RKO (cell line): ENCODE results near the gene MAST4.

Experiments
- DNase-seq: peaks from one replicate; pipeline ENCODE4 v3.0.0-alpha.2; 2016; ENCODE audit warnings: low spot score

MAST4 gene

DNA sequence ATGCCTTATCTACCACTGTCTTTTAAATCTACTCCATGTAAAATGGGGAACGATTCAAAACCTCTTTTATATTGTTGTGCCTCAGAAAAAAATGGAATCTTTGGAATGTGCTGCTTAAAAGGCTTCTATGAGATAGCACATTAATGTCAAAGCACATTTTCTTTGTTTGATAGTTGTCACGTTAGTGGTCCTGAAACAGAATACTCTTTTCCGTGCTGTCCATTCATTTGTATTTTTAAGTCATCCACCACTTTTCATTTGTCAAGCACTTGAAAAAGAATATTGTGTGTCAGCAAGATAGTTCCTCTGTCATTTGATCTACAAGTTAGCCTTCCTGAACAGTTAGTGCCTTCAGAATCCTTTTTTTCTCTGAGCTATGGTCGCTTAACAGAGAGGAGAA is 246.9 kb downstream of the MAST4 start:
- DNase-seq, result no peak

DNA sequence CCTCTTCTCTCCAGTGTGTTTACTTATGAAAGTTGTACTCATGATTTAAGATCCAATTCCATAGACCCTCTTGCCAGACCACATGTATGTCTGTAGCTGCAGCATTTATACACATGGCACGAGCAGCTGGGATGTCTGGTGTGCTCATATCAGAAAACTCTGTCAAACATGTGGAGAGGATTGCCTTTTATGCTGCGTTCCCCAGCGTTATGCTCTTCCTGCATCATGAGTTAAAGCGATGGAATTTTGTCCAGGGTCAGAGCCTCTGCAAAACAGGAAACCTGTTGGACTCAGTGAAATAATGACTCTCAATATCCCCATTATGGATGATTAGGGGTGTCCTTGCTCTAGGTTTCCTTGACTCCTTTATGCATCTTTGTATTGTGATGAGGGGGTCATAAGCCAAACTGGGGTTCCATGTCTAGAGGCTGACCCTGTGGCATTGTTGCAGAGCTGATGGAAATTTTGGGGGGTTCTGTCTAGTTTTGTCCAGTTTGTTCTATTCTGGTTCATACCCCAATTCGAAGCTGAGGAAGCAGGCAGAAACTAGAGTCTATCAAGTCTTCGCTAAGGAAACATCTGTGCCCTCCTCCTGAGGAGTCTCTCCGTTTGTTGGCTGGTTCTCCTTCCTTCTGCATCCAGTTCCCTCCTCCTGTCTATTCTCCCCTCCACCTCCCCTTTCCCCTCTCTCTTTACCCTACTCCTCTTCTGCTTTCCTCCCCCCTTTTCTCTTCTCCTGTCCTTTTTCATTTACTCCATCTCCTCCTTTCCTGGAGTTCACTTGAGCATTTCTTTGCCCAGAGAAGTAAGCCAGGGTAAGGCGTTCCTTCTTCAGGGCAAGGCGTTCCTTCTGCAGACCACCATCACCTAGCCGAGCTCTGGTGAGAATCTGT is 252.8 kb downstream of the MAST4 start:
- DNase-seq, result no peak

DNA sequence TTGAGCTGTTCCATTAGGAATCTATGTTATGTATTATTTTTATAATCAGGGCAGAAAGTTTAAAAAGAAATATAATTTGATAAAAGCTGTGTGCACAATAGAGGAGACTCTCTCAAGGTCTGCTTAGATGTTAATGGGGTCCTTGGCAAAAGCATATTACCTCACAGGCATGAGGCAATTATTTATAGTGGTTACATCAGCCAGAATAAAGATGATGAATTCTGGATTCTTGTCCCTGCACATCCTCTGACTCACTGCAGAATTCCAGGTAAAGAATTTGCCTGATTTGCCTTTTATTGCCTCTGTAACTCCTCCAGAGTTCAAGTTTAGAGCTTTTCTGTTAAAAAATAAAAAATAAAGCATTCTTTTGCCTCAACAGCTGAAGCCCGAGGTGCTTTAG is 253.6 kb downstream of the MAST4 start:
- peak; percentile 46 for DNase-seq

DNA sequence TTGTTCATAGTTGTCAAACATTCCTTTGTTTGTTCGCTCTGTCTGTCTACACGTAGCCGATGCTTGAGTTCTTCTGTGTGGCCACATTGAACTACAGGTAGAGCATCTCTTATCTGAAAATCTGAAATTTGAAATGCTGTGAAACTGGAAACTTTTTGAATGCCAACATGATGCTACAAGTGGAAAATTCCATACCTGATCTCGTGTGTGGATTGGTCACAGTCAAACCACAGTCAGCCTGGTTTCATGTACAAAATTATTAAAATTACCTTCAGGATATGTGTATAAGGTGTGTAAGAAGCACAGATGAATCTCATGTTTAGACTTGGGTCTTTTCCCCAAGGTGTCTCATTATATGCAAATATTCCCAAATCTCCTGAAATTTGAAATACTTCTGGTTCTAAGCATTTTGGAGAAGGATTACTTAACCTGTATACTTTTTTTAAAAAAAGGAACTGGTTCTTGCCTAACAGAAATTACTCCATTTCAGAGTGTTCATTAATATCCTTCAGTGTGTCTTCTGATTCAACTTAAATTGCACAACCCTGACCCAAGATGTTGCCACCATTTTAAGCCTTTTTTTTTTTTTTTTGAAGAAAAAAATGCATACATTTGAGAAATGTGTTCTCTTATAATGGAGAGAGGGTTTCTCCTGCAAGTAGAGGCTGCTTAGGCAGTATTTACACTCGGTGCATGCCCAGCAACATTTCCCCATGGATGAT is 254.3 kb downstream of the MAST4 start:
- DNase-seq, result no peak

DNA sequence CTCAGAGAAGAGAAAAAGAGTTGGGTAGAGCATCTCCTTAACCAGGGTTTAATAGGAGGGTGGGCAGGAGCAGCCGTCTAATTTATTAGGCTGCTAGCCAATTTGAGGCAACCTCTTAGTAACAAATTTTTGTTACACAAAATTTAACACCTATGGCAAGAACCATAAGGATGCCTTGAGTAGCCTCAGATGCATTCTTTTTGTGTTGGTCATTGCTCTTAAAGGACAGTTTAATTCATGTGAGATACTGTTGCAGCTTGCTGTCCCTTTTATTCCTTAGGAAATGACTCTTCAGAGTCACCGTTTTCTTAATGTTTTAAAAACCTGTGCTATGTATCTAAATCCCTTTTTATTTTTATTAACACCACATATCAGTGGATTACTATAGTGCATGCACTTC is 255.1 kb downstream of the MAST4 start:
- DNase-seq, result no peak

DNA sequence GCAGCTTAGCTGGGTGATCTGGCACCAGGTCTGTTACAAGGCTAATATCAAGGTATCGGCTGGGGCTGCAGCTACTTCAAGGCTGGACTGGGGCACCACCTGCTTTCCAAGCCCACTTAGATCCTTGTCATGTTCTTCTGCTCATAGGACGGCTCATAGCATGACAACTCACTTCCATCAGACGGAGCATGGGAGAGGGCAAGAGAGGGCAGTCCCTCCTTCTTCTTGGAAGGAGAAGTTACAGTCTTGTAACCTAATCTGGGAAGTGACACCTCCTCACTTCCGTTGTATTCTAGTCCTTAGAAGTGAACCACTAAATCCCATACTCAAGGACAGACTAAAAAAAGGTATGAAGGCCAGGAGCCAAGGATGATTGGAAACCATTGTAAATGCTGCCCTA is 258.2 kb downstream of the MAST4 start:
- no peak for DNase-seq

DNA sequence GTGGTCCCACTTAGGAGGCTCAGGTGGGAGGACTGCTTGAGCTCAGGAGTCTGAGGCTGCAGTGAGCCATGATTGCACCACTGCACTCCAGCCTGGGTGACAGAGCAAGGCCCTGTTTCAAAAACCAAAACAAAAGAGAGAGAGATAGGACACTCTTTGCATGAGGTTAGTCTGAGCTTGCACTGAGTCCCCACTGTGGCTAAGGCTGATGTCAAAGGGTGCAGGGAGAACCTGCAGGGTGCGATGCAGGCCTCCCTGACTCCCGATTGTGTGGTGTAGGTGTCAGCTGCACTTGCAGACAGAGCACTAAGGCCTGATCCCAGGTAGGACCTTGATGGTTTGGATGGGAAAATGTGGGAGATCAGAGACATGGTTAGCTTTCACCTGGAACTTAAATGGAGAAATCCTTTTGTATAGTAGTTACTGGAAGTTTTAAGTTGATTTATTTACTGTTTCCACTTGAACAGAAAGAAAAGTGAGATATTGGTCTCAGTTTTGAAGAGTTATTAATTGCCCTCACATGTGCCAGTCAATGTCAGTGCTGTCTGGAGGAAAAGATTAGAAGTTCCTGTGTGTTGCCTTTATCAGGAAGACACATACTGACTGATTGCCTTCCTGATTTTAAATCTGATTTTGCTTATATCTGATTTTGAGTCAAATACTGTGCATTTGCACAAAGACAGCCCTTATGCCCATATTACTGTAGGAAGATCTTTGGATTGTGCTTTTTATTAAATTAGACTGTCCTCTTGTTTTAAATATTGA is 260.0 kb downstream of the MAST4 start:
- no peak for DNase-seq

DNA sequence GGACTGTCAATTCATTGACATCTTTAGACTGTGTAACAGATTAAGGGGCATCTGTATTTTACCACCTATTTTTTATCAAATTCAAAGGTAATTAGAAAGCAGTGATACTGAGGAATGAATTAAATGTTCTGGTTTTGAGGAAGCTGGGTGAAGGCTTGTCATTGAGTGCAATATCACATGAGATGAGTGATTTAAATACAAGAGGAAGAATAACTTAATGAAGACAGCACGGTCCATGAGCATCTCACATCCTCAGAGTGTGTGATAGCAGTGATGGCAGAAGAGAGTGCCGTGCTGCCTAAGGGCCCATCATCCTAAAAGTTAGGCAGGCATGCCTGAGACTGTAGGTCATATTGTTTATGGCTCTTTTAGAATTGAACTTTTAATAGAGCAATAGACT is 263.3 kb downstream of the MAST4 start:
- DNase-seq, result no peak

DNA sequence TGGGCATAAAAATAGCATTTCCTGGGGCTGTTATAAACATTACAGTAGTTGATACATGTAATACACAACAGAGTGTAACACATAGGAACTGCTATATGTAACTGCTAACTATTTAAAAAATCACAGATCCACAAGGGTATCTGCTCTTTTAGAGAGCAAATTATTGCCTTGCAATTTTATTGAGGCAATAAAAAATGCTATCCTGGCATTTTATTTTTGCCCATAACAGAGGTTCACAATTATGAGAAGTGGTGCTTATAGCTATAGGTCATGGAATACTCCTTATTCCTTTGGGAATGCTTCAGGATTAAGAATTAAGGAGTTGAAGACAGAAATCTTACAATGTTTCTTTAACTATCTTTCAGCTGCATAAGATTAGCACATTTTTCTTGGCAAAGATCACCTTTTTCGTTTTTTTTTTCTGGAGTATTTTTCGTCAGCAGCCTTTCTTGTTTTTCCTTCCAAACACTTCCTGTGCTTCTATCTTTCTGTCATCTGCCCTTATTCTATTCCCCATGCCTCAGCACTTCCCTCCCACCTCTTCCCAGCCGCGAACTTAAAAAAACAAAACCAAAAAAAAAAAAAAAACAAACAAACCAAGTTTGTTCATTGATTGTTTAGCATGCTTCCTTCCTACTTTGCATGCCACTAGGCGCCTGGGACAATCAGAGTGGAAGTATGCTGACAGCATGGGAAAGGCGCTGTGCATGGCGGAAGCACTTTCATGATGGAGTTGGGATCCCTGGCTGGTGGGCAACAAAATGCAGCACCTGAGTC is 264.2 kb downstream of the MAST4 start:
- no peak for DNase-seq

DNA sequence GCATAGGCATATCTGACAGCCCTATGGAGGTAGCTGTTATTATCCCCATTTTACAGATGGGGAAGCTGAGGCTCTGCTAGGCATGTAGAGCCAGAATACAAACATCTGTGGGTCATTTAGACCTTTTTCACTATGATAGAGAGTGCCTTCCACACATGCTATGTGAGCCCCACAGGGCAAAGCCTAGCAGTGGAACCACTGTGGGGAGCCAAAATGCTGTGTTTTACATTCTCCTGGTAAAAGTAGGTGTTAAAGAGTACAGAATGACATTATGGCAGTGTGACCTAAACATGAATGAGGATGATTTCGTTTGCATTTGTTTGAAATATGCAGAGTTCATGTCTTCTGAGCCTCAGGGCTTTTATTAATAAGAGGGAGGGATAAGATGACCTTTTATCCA is 265.2 kb downstream of the MAST4 start:
- no peak for DNase-seq

DNA sequence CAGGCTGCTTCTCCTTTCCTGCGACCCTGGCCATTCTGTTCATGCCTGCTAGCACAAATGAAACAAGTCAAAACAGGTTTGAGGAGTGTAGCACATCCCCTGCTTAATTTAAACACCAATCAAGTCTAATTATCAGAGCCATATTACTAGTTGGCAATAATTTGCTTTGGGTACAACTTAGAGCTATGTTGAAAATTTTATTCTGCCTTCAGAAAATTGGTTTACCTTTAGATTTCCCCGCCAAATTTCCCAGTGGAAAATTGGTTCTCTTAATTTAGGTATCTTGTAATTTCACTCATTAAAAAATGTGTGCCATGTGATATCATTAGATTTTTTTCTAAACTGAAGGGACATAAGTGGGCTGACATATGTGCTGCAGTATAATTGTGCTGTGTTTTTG is 265.8 kb downstream of the MAST4 start:
- DNase-seq, result no peak

DNA sequence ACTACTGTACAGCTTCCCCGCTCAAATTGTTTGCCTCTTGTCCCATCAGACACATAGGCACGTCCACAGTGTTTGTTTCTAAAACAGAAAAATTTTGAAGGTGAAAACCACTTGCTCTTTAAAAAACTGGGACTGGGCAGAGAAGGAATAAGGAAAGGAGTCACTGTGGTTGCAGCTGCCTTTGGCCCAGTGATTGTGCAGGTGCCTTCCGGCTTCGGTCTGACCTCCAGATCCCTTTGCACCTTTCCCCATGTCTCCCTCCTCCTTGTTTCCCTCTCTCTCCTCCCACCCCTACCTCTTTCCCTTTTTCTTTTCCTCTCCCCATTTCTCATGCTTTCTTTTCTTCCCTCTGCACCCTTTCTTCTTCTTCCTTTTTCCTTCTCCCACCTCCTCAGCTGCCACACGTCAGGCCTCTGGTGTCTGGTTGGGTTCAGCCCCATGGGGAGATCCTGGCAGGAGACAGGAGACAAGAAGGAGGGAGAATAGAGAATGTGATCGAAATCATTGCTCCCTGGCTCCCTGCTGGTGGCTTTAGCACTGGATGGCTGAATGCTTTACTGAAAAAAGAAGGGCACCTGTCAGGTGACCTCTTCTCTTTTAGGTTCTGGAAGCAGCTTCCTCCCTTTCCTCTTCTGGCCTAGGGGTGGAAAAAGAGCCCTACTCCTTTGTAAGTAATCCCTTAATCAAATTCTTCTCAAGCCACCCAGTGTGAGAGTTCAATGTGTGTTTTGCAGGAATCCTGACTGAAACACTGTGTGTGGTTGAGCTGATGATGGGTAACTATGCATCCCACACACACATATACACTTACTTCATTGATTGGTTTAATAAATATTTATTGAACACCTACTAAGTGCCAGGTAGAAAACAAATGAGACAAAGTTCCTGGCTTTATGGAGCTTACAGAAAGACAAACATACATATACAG is 267.3 kb downstream of the MAST4 start:
- DNase-seq, result no peak

DNA sequence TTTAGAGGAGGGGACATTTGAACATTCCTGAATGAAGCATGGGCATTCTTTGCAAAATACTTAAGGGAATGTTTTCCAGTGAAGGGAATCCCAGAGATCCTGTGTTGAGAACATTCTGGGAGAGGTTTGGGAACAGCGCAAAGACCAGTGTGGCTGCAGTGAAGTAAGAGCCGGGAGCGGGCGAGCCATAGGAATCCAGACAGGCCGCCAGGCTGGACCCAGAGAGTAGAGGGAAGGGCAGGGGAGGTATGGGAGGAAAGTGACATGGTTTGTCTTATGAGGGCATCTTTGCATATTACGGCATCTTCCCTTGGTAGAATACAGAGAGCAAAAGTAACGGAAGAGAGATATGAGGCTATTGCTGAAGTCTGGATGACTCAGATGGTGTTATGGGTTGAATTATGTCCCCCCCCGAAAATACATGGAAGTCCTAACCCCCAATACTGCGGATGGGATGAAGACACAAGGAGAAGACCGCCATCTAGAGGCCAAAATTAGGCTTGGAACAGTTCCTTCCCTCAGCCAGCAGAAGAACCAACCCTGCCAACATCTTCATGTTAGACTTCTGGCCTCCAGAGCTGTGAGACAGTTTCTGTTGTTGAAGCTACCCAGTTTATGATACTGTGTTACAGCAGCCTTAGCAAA is 268.2 kb downstream of the MAST4 start:
- peak; percentile 54 for DNase-seq

DNA sequence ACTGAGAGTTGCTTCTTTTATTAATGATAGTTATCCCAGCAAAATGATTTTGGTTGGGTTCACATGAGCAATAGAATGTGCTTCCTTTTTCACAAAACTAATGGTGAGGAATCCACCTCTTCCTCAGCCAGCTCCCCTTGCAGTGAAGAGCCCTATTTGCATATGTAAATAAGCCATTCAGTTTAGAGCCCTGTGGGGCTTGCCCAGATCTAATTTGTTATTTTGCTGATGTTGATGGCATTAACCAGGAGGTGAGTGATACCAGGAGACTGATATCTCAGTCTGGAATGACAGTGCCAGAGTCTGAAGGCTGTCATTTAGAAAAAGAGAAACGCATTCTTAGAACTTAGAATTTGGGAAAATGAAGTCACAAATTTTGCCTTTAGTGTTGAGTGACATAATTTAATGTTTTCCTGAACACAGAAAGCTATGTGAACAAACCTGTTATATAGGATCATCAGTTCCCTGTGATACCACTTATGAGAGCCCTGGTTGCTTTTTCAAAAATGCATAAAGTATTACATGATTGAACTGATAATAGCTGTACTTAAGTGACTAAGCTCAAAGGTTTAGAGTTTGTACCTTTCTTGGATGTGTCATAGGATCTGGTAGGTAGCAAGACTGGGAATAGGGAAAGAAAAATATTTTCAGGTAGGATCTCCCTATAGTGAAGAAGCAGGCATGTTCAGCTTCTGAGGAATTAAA is 271.6 kb downstream of the MAST4 start:
- DNase-seq, result no peak

DNA sequence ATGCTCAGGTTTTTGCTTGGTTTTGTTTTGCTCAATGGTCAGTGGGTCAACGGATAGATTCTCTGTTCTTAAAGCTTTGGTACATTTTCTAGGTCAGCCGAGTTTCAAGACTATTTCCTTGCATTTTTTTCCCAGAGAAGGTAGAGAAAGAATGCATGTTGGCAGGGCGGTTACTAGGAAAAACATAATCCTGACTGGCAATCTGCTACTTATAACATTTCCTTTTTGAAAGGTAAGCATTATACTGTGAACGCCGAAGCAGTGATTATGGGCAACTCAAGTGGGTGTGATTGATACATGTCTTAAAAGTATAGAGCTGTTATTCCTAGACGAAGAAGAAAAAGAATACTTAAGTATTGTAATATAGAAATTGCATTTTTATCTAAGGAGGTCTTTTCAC is 273.2 kb downstream of the MAST4 start:
- no peak for DNase-seq

DNA sequence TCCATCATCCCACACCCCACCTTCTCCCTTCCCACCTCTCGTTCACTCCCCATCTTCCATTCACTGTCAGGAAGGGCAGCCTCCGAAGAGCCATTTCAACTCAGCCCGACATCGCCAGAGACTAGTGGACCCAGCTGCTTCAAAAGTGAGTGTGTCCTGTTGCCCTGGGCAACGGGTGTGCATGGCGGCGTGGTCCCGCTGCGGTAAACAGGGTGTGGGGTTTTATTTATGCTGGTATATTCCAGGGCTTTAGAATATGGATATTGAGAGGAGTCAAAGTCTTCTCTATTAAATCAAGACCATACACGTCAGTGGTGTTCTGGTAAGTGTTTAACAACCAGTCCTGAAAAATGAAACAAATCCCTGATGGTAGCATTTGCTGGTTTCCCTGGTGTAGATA is 274.5 kb downstream of the MAST4 start:
- DNase-seq, result no peak

DNA sequence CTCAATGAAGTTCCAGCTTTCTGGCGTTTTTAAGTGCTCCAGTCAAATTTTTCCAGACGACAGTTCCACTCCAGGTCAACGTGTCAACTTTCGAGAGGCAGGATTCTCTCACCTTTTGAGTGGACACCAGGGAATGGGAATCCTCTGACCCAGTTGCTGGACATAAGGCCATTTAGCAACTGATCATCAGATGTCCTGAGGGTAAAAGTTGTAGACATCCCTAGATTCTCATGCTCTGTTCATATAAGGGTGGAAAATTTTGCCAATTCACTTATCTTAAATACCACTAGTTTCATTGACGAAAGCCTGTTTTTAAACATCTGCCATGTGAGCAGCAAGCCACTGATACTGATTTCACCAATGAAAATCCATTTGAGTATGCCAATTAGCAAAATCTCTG is 275.5 kb downstream of the MAST4 start:
- DNase-seq, result no peak

DNA sequence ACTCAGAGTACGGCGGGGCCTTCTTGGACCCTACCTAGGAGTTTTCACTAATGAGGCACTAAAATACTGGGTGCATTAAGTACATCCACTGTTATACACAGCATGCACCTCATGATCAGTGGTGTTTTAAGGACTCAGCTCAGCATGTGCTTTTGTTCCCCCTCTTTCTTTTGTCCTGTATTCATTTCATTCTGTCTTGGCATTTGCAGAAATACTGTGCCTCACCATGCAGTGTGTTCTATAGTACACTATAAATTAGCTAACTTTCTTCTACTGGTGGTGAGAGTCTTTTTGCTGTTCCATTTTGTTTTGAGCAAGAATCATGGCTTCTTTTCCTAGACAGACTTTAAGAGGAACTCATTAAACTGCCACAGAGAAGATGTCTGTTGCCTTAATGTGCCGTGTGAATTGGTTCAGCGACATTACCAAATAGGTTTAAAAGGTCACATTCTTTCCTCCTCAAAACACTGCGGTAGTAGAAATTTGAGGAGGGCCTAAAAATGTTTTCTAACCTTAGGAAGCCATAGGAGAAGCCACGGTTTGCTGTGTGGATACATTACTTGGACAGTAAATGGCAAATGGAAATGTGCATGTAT is 276.6 kb downstream of the MAST4 start:
- DNase-seq, result no peak

DNA sequence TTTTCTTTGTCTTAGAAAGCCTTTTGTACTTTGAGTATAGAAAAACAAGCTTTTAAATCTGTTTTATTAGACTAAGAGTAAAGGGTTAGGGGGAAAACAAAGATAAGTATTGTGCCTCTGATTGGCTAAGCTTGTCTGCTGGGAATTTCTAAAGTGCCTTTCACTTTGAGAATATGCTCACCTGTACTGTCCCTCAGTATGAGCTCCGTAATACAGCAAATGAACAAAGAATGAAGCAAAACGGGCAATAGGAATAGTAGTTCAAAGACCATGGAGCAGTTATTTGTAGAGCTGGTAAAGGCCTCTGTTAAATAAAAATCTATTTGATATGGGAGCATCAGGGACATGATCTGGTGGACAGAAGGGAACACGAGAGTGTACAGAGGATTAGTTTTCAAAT is 277.8 kb downstream of the MAST4 start:
- DNase-seq, result no peak
